HG03457 (cell line): ENCODE measurements around the gene ANKRD16.
"Not testable (repeated sequence)": the region's sequence is repeated elsewhere in the genome, so short reads cannot be mapped to it uniquely, and the experiment has no call there.

Source experiments
- ATAC-seq: cut with Tn5 transposase; IDR thresholded peaks from one replicate; pipeline ENCODE4 v1.9.1; 2021; ENCODE audit warnings: moderate number of reproducible peaks; ENCODE audit not compliant: unreplicated experiment

Gene ANKRD16

DNA sequence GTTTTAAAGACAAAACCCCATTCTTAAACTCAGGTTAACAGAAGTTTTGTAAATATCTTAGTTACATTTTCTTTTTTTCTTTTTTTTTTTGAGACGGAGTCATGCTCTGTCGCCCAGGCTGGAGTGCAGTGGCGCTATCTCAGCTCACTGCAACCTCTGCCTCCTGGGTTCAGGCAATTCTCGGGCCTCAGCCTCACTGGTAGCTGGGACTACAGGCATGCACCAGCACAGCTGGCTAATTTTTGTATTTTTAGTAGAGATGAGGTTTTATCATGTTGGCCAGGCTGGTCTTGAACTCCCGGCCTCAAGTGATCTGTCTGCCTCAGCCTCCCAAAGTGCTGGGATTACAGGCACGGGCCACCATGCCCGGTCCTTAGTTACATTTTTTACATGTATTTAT, 12.7 kb downstream of the ANKRD16 start:
- ATAC-seq, result not testable (repeated sequence)

GRCh38 chr10:5876181-5876768, 13.4 kb downstream of the ANKRD16 start:
- ATAC-seq, result no peak

GRCh38 chr10:5873515-5873995, 16.1 kb downstream of the ANKRD16 start:
- no peak for ATAC-seq

- no peak for ATAC-seq
Observed at GRCh38 chr10:5871596-5871995, 18.1 kb downstream of the ANKRD16 start.

DNA sequence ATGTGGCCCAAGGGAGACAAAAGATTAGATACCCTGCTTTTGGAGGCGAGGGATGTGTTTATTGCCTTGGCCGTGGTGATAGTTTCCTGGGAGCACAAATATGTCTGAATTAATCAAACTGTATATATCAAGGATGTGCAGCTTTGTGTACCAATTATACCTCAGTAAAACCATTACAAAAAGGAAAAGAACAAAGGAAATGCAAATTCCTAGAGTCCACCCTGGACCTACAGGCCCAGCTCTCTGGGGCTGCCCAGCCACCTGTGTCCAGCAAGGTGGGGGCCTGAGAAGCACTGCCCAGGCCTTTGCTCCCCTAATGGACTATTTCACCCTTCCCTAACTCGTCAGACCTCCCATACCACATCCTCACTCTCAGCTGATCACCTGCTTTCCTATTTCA, 20.5 kb downstream of the ANKRD16 start:
- no peak for ATAC-seq

- not testable (repeated sequence) for ATAC-seq
Observed at GRCh38 chr10:5868383-5868782, 21.3 kb downstream of the ANKRD16 start.

- ATAC-seq, result not testable (repeated sequence)
Observed at GRCh38 chr10:5867091-5867615, 22.5 kb downstream of the ANKRD16 start.

DNA sequence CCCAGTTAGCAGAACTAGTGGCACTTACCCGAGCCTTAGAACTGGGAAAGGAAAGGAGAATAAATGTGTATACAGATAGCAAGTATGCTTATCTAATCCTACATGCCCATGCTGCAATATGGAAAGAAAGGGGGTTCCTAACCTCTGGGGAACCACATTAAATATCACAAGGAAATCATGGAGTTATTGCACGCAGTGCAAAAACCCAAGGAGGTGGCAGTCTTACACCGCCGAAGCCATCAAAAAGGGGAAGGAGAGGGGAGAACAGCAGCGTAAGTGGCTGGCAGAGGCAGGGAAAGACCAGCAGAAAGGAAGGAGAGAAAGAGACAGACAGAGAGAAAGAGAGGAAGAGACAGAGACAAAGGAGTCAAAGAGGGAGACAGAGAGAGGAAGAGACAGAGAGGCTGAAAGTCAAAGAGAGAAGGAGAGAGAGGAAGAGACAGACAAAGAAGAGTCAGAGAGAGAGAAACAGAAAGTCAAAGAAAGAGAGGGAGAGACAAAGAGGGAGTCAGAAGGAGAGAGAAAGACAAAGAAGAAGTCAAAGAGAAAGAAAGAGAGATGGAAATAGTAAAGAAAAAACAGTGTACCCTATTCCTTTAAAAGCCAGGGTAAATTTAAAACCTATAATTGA, 23.1 kb downstream of the ANKRD16 start:
- not testable (repeated sequence) for ATAC-seq

DNA sequence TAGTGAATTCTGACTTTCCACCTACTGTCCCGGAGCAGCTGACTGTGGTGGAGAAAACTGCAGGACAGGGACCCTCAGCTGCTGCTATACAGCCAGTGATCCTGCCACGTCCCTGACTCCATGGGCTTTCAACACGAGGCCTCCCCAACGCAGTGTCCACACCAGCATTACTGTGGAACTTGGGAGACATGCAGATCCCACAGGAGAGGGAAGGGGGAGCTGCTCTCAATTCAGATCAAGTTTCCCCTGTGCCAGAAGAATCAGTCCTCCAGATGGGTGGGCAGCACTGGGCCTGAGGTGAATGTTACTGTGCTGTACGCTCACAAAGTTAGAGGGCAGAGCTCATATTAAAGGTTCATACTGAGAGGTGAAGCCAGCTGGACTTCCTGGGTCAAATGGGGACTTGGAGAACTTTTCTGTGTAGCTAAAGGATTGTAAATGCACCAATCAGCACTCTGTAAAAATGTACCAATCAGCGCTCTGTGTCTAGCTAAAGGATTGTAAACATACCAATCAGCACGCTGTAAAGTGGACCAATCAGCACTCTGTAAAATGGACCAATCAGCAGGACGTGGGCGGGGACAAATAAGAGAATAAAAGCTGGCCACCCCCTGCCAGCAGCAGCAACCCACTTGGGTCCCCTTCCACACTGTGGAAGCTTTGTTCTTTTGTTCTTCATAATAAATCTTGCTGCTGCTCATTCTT, 26.6 kb downstream of the ANKRD16 start:
- not testable (repeated sequence) for ATAC-seq

GRCh38 chr10:5862360-5862961, 27.2 kb downstream of the ANKRD16 start:
- peak; percentile 95 for ATAC-seq

DNA sequence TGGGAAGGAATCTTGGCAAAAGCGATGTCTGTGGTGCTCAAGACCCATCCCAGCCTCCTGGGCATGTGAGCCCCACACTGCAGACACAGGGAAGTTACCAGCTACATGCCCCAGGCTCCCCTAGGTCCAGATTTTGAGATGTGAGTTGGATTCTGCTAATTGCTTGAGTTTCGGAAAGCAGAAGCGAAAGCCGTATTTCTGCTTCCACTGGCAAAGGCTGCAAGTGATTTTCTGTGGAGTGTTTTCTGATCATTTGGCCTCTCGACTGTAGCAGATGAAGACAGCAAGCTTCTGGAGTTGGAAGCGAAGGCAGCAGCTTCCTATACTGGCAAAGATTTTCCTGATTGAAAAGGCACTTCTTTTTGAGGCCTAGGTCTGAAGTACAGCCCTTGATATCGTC, 29.6 kb downstream of the ANKRD16 start:
- no peak for ATAC-seq

DNA sequence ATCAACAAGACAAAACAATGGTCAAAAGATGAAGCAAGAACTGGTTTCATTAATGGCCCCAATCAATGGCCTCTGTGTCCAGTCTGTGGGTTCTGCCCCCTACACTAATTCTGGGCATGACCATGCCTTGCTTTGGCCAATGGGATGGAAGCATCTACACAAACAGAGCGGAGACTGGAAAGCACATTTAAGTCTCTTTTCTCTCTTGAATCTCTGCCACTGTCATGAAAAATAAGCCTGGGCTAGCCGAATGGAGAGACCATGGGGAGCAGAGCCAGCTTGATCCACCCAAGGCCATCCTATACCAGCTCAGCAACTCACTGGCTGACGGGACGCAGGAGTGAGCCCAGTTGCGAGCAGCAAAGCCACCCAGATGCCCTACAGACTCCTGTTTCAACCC, 30.9 kb downstream of the ANKRD16 start:
- ATAC-seq, result no peak

DNA sequence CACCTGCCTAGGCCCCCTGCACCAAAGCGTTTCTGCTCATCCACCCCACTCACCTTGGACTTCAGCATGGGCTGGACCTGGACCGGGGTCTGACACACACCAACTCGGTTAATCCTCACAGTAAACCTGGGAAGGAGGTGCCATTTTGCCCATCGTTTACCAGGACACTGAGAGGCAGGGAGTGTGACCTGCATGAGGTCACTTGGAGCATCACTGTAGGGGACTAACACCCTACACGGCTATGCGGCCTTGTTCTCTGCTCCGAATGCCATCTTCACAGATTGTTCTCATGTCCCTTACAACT, 33.0 kb downstream of the ANKRD16 start:
- ATAC-seq, result no peak

GRCh38 chr10:5855979-5856700, 33.6 kb downstream of the ANKRD16 start:
- no peak for ATAC-seq

GRCh38 chr10:5854131-5854475, 35.6 kb downstream of the ANKRD16 start:
- ATAC-seq, result no peak

DNA sequence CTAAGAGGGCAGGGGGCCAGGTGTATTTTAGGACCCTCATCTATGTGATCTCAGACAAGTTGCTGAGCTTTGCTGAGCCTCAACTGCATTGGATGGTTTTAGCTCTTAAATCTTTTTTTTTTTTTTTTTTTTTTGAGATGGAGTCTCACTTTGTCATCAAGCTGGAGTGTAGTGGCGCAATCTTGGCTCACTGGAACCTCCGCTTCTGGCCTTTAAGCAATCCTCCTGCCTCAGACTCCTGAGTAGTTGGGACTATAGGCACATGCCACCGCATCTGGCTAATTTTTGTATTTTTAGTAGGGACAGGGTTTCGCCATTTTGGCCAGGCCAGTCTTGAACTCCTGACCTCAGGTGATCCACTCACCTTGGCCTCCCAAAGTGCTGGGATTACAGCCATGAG, 43.0 kb downstream of the ANKRD16 start:
- not testable (repeated sequence) for ATAC-seq

DNA sequence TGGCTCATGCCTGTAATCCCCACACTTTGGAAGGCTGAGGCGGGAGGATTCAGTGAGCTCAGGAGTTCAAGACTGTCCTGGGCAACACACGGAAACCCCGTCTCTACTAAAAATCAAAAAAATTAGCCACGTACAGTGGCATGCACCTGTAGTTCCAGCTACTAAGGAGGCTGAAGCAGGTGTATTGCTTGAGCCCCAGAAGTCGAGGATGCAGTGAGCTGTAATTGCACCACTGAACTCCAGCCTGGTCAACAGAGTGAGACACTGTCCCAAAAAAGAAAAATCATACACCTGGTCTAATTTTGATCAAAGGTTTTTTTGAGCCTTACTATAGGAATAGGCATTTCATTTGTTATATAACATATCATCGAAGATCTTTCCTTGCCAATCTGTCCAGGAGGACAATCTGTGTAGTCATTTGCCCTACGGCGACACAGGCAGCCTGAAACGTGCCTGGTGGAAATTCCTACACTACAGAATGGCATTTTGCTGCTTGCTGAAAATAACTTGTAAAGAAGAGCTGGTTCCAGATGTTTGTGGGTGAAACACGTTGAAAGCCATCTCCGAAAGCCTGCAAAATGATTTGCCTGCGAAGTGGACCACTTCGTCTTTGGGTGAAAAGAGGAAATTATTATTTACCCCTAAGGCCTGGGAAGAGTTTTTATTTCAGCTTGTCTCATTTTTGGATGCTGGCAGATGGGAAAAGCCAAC, 45.2 kb downstream of the ANKRD16 start:
- no peak for ATAC-seq

DNA sequence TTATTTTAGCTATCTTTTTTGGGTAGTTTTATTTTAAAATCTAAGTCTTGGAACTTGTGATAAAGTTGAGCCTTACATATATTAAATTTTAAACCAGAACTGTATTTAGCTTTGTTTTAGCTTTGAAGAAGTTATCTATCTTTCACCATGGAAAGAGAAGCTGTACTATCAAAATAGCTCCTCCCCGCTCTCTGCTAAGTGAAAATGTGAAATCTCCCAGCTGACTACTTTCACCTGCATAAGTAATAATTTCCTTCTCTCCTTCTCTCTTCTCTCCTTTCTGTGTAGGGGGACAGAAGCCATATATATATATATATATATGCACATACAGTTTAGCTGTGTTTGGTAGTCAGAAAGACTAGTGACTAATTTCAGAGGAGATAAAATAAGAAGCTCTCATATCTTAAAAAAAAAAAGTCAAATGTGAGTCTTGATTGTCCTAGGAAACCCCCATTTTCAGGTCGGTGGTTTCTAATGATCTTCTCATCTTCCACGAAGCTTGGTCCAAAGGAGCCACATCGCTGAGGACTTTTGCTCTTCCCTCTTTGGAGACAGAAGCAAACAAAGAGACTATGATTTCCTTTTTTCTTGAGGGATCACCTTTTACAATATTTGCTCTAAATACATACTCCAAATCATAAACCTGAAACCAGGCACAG, 45.9 kb downstream of the ANKRD16 start:
- no peak for ATAC-seq

- ATAC-seq, result no peak
Observed at GRCh38 chr10:5841965-5842364, 47.7 kb downstream of the ANKRD16 start.
